NCI-H2029 treated with DMSO at 0.1 percent for 48 hours (cell line): ENCODE results near the gene CD19.
"Not testable (repeated sequence)": the region's sequence is repeated elsewhere in the genome, so short reads cannot be mapped to it uniquely, and the experiment has no call there.

ENCODE experiments used
- DNase-seq: peaks from one replicate; lab custom pipeline; 2025; lab: John Stamatoyannopoulos, UW

CD19 gene

GRCh38 chr16:28931801-28932225 lies at the start of gene CD19:
CD19 (plus strand) TSS chr16:28931971; CDS start chr16:28932001, 30 bp downstream.
- no peak for DNase-seq

GRCh38 chr16:28882551-28883160 lies 49.1 kb upstream of the CD19 start:
- DNase-seq = no peak

DNA sequence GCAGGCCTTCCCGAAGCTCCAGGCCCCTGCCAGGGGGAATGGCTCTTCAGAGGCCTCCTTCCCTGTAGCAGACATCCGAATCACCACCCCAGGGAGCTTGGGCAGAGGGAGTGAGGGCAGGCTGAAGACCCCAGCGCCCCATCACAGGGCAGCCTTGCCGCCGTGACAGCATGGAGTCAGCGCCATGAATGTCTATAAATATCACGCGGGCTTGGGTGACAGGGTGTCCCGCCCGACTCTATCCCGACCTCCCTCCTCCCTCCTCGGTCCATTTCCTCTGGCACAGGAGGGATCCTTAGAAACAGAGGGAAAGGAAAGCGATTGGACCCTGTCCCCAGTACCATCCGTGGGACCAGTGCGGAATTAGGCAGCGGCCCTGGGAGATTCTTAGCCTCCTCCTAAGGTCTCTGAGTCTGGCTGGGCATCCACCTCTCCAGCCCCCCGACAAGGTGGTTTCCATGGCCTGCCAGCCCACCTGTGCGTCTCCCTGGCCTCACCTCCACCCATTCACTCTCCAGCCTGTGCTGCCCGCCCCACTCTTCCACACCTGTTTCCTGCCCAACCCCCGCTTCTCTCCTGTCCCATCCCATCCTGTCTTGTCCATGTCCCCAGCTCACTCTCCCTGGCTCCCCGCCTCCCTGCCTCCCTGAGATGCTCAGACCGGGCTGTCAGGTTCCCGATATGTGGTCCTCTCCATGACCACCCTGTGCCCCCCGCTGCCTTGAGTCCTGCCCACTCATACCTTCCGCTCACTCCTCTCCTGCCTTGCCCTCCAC lies 48.4 kb upstream of the CD19 start:
- DNase-seq = no peak

DNA sequence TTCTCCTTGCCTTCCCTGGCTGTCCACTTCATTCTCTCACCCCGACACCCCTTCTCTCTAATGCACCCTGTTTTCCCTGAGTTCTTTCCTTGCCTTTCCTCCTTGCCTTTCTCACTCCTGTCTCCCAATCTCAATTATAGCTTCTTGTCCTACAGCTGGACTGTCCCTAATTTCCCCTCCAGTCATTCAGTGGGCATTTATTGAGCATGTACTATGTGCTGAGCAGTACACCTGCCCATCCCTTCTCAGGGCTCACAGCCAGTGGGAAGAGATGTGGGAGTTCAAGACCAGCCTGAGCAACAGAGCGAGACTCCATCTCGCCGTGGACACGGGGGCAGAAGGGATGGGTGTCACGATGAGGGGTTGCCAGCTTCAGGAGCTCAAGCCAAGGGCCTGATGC lies 47.7 kb upstream of the CD19 start:
- DNase-seq = no peak

GRCh38 chr16:28886945-28887344 lies 44.8 kb upstream of the CD19 start:
- DNase-seq = no peak

DNA sequence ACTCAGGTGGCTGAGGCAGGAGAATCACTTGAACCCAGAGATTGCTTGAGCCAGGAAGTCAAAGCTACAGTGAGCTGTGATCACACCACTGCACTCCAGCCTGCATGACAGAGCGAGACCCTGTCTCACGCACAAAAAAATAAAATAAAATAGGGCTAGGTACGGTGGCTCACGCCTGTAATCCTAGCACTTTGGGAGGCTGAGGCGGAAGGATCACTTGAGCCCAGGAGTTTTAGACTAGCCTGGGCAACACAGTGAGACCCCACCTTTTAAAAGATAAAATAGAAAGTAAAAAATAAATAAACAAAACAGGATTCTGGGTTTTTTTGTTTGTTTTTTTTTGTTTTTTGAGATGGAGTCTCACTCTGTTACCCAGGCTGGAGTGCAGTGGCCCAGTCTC lies 41.4 kb upstream of the CD19 start:
- DNase-seq = not testable (repeated sequence)

- DNase-seq = no peak
These were observed 39.5 kb upstream of the CD19 start for GRCh38 chr16:28891964-28892890.

GRCh38 chr16:28893291-28893690 lies 38.5 kb upstream of the CD19 start:
- DNase-seq = no peak

DNA sequence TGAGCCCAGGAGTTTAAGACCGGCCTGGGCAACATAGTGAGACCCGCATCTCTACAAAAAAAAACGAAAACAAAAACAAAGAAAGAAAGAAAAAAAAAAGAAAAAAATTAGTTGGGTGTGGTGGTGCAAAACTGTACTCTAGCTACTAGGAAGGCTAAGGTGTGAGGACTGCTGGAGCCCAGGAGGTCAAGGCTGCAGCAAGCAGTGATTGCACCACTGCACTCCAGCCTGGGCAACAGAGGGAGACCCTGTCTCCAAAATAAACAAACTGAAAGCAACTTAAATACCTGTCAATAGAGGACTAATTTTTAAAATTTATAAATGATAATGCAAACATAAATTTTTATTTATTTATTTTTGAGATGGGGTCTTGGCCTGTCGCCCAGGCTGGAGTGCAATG lies 36.2 kb upstream of the CD19 start:
- DNase-seq = no peak

DNA sequence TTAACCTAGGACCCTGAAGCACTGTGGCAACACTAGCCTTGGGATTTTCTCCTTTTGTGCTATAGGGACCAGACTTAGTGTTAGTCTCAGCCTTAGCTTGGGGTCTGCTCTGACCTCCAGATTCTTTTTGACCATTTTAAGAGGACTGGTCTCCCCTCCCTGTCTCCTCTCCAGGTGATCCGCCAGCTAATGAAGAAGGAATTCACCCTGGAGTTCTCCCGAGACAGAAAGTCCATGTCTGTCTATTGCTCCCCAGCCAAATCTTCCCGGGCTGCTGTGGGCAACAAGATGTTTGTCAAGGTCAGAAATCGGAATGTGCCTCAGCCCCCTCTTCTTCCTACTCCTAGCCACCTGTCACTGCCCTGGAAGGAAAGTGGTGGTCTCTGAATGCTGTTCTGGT lies 33.9 kb upstream of the CD19 start:
- no peak for DNase-seq

DNA sequence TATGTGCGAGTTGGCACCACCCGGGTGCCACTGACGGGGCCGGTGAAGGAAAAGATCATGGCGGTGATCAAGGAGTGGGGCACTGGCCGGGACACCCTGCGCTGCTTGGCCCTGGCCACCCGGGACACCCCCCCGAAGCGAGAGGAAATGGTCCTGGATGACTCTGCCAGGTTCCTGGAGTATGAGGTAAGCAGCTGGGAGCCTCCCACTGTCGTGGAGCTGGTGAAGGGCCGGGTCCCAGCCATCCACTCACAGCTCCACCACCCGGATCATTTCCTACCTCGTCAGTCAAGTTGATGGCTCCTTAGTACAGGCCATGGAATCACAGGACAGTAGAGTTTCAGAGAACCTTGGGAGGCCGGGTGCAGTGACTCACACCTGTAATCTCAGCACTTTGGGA lies 33.5 kb upstream of the CD19 start:
- no peak for DNase-seq

DNA sequence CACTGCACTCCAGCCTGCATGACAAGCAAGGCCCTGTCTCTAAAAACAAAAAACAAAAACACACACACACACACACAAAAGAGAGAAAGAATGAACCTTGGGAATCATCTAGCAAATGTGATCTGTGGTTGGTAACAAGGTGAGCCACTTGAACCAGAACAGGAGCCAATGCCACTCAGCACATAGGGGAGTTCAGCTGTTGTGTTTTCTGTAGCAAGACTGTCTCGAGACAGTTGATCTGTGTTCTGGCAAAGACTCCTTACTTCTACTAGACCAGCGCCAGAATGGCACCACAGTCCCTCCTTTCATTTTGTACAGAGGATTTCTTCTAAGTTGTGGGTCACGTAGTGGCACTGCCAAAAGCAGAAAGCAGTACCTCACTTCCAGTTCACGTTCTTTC lies 32.8 kb upstream of the CD19 start:
- no peak for DNase-seq

- no peak for DNase-seq
These were observed 31.7 kb upstream of the CD19 start for GRCh38 chr16:28899882-28900590.

GRCh38 chr16:28900601-28901000 lies 31.2 kb upstream of the CD19 start:
- DNase-seq = no peak

DNA sequence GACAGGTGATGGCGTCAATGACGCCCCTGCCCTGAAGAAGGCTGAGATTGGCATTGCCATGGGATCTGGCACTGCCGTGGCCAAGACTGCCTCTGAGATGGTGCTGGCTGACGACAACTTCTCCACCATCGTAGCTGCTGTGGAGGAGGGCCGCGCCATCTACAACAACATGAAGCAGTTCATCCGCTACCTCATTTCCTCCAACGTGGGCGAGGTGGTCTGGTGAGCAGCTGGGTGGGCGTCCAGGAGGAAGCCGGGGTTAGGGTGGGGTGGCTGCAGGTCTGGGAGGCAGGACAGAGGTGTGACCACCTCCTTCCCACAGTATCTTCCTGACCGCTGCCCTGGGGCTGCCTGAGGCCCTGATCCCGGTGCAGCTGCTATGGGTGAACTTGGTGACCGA lies 29.9 kb upstream of the CD19 start:
- no peak for DNase-seq

GRCh38 chr16:28902909-28903308 lies 28.9 kb upstream of the CD19 start:
- DNase-seq = no peak

GRCh38 chr16:28903344-28904042 lies 28.3 kb upstream of the CD19 start:
- no peak for DNase-seq

GRCh38 chr16:28904363-28904762 lies 27.4 kb upstream of the CD19 start:
- no peak for DNase-seq

GRCh38 chr16:28904828-28905227 lies 26.9 kb upstream of the CD19 start:
- no peak for DNase-seq

DNA sequence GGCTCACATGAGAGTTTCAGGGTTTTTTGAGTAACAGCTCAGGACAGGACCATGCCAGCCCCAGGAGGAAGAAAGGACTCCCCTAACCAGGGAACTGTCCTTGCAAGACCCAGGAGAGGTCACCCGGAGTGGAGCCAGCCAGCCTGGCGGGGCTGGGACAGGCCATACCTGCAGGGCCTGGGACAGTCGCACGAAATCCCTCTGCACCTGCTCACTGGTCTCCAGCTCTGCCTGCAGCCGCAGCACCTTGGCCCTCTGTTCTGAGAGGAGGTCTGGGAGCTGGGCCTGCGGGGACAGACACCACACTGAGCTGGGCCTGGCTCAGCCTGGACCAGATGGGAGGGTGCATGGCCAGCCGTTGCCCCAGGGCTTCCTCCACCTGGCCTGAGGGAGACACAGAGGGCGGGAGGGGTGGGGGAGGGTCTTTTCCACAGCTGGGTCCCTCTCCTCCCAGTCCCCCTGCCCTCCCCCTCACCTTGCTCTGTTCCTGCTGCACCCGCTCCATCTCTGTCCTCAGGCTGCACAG lies 26.5 kb upstream of the CD19 start:
- DNase-seq = no peak

- no peak for DNase-seq
These were observed 25.9 kb upstream of the CD19 start for GRCh38 chr16:28905800-28906372.
